GM12874 (cell line): ENCODE results near the gene FGFRL1.
A peak's percentile ranks its signal among the peaks of the same experiment; 100 is the strongest.

Experiments used
- CTCF ChIP-seq: IDR thresholded peaks from 2 replicates; pipeline ENCODE4 v1.5.1; 2011; ENCODE audit warnings: low read depth, mild to moderate bottlenecking, control low read depth, low read length, moderate library complexity; ENCODE audit not compliant: insufficient read depth

The FGFRL1 gene

GRCh38 chr4:1049591-1049905 is 38.1 kb downstream of the FGFRL1 start:
- no peak for TF ChIP-seq CTCF

GRCh38 chr4:1050486-1051213 is 39.2 kb downstream of the FGFRL1 start:
- TF ChIP-seq CTCF = 0 out of 2 replicates have a peak, but pooled peaks have one; percentile 20

GRCh38 chr4:1051472-1051871 is 40.0 kb downstream of the FGFRL1 start:
- TF ChIP-seq CTCF = no peak

- TF ChIP-seq CTCF = no peak
Observed at GRCh38 chr4:1052231-1052671, 40.8 kb downstream of the FGFRL1 start.

- no peak for TF ChIP-seq CTCF
Observed at GRCh38 chr4:1053080-1053661, 41.7 kb downstream of the FGFRL1 start.

GRCh38 chr4:1055721-1056590 is 44.5 kb downstream of the FGFRL1 start:
- no peak for TF ChIP-seq CTCF

GRCh38 chr4:1056671-1057402 is 45.4 kb downstream of the FGFRL1 start:
- no peak for TF ChIP-seq CTCF
